ENCODE measurements around the gene PLEKHA1.

GRCh38 chr10:122373108-122373507 is 1.4 kb upstream of the PLEKHA1 start:
- no peak for TF ChIP-seq CTCF (conservative IDR thresholded peaks at IDR 0.05; ENCODE audit: low read depth, low read length)
- no peak for TF ChIP-seq EZH2 (IDR thresholded peaks at IDR 0.05; ENCODE audit: borderline replicate concordance, low read depth, low read length, poor library complexity, severe bottlenecking)

Measured in A673 (cell line).